ENCODE results near the gene LDLRAD3.

LDLRAD3 gene

DNA sequence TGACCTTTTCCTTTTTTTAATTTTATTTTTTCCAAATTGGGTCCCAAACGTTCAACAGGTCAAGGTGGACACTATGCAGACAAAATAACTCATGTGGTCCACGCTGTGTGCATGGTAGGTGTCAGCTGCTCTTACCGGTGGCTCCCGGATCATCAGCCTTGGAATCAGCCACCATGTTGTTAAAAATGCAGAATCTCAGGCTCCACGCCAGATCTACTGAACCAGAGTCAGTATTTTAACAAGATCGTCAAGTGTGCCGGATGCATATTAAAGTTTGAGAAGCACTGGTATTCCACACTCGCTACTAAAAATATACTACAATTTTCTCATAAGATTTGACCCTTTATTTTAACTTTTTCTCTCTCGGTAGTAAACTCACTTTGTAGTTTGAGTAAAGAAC, 553 bp upstream of the LDLRAD3 start:
- no peak for DNase-seq (ENCODE audit: low read depth)
- H3K4me3 ChIP-seq (ENCODE audit: low read depth, low read length) = peak overlapping the region; percentile 60
- in situ Hi-C loops (cut with HindIII; ENCODE audit: low sequenced_read_pairs) = no loop called here
- TF ChIP-seq, protein P1, sequence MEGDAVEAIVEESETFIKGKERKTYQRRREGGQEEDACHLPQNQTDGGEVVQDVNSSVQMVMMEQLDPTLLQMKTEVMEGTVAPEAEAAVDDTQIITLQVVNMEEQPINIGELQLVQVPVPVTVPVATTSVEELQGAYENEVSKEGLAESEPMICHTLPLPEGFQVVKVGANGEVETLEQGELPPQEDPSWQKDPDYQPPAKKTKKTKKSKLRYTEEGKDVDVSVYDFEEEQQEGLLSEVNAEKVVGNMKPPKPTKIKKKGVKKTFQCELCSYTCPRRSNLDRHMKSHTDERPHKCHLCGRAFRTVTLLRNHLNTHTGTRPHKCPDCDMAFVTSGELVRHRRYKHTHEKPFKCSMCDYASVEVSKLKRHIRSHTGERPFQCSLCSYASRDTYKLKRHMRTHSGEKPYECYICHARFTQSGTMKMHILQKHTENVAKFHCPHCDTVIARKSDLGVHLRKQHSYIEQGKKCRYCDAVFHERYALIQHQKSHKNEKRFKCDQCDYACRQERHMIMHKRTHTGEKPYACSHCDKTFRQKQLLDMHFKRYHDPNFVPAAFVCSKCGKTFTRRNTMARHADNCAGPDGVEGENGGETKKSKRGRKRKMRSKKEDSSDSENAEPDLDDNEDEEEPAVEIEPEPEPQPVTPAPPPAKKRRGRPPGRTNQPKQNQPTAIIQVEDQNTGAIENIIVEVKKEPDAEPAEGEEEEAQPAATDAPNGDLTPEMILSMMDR (IDR thresholded peaks at IDR 0.05; ENCODE audit: low read depth, low read length, missing control alignments) = no peak

GRCh38 chr11:35944503-35945136, 758 bp downstream of the LDLRAD3 start:
- H3K4me3 ChIP-seq (ENCODE audit: low read depth, low read length) = peak overlapping the region; percentile 60
- DNase-seq (ENCODE audit: low read depth) = no peak
- TF ChIP-seq, protein P1 (IDR thresholded peaks at IDR 0.05; ENCODE audit: low read depth, low read length, missing control alignments) = no peak
- in situ Hi-C loops (cut with HindIII; ENCODE audit: low sequenced_read_pairs) = loop anchor here (5.0 kb wide), 1 partner anchor 63 kb away; no protein-coding TSS in a partner anchor

GRCh38 chr11:35945137-35945518, 1.3 kb downstream of the LDLRAD3 start:
- DNase-seq (ENCODE audit: low read depth) = no peak
- TF ChIP-seq, protein P1 (IDR thresholded peaks at IDR 0.05; ENCODE audit: low read depth, low read length, missing control alignments) = no peak
- H3K4me3 ChIP-seq (ENCODE audit: low read depth, low read length) = peak overlapping the region; percentile 60
- in situ Hi-C loops (cut with HindIII; ENCODE audit: low sequenced_read_pairs) = loop anchor here (5.0 kb wide), 1 partner anchor 62 kb away; no protein-coding TSS in a partner anchor

- no peak overlapping the region for H3K4me3 ChIP-seq (ENCODE audit: low read depth, low read length)
- DNase-seq (ENCODE audit: low read depth) = no peak
- in situ Hi-C loops (cut with HindIII; ENCODE audit: low sequenced_read_pairs) = loop anchor here (5.0 kb wide), 1 partner anchor 61 kb away; no protein-coding TSS in a partner anchor
- TF ChIP-seq, protein P1 (IDR thresholded peaks at IDR 0.05; ENCODE audit: low read depth, low read length, missing control alignments) = no peak
These were observed 2.9 kb downstream of the LDLRAD3 start for GRCh38 chr11:35946766-35947165.

- in situ Hi-C loops (cut with HindIII; ENCODE audit: low sequenced_read_pairs) = loop anchor here (5.0 kb wide), 1 partner anchor 60 kb away; no protein-coding TSS in a partner anchor
- TF ChIP-seq, protein P1 (IDR thresholded peaks at IDR 0.05; ENCODE audit: low read depth, low read length, missing control alignments) = no peak
- no peak for DNase-seq (ENCODE audit: low read depth)
These were observed 3.6 kb downstream of the LDLRAD3 start for GRCh38 chr11:35947437-35947836.

DNA sequence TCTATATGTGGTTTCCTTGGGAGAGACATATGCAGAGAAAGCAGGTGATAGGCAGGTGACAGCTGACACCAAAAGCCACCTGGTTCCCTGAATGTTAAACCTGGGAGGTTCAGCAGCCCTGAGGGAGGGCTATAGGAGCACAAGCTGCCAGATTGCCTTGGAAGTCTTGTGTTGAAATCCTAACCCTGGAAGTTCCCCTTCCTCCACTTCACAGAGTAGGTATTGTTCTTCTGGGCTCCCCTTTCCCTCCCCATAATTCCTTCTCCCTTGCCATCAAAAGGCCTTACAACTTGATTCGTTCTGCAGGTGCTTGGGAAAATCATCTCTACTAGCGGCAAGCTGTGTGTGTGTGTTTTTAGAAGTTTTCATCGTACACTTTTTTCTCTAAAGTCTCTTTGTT, 5.4 kb downstream of the LDLRAD3 start:
- TF ChIP-seq, protein P1 (IDR thresholded peaks at IDR 0.05; ENCODE audit: low read depth, low read length, missing control alignments) = no peak
- H3K4me3 ChIP-seq (ENCODE audit: low read depth, low read length) = no peak overlapping the region
- in situ Hi-C loops (cut with HindIII; ENCODE audit: low sequenced_read_pairs) = loop anchor here (5.0 kb wide), 1 partner anchor 58 kb away; no protein-coding TSS in a partner anchor
- no peak for DNase-seq (ENCODE audit: low read depth)

More at GRCh38 chr11:35947437-35947836, 3.6 kb downstream of the LDLRAD3 start:
- H3K4me3 ChIP-seq (ENCODE audit: low read depth, low read length) = no peak overlapping the region

Measured in astrocyte of the cerebellum (primary cell).